Measurements from ENCODE around the gene KAT6B.

GRCh38 chr10:75015442-75015841, 189.0 kb downstream of the KAT6B start:
- TF ChIP-seq CTCF (conservative IDR thresholded peaks at IDR 0.05 in 1 of 2, IDR thresholded peaks at IDR 0.05 in 1 of 2; ENCODE audit: low read depth in 1 of 2, low read length in 2 of 2) = no peak
- TF ChIP-seq EZH2 (IDR thresholded peaks at IDR 0.05; ENCODE audit: low read length, missing control alignments) = no peak

Measured in fibroblast of lung (primary cell).